H54 (cell line): ENCODE data around the gene ZNF688.
"Not testable (repeated sequence)": the region's sequence is repeated elsewhere in the genome, so short reads cannot be mapped to it uniquely, and the experiment has no call there.

ENCODE experiments used
- DNase-seq: peaks from one replicate; pipeline ENCODE4 v3.0.0; 2011; ENCODE audit warnings: low spot score, mixed read lengths; ENCODE audit not compliant: insufficient read length
- FAIRE-seq: peaks from 3 replicates; lab custom pipeline; 2011; peaks lifted over from hg19 to GRCh38; lab: Jason Lieb, UNC
- POLR2A ChIP-seq: IDR thresholded peaks from 2 replicates; pipeline ENCODE4 v1.6.1; 2011; ENCODE audit warnings: low read depth, mild to moderate bottlenecking, low read length

The ZNF688 gene

GRCh38 chr16:30527635-30528178 lies 43.8 kb downstream of the ZNF688 start:
- DNase-seq (no peak), FAIRE-seq (no peak)
- no peak for TF ChIP-seq POLR2A

- peak; percentile 97 for DNase-seq
- peak; percentile 68 for FAIRE-seq
Measured at GRCh38 chr16:30526823-30527634, 44.5 kb downstream of the ZNF688 start.

GRCh38 chr16:30526137-30526822 lies 45.2 kb downstream of the ZNF688 start, which contains the start of gene ZNF768:
Gene ZNF768 (minus strand): TSS chr16:30526566. CDS start chr16:30526413, 153 bp downstream.
- FAIRE-seq (no peak), DNase-seq (peak; percentile 63)
- peak; percentile 58 for TF ChIP-seq POLR2A

More at GRCh38 chr16:30526823-30527634, 44.5 kb downstream of the ZNF688 start:
- no peak; the same call in 1 of the 2 replicates for TF ChIP-seq POLR2A

- no peak for DNase-seq
- no peak for FAIRE-seq
- no peak for TF ChIP-seq POLR2A
Measured at GRCh38 chr16:30525844-30526136, 45.7 kb downstream of the ZNF688 start.

GRCh38 chr16:30524575-30525568 lies 46.6 kb downstream of the ZNF688 start:
- DNase-seq (no peak), FAIRE-seq (no peak)
- TF ChIP-seq POLR2A, result no peak; the same call in 1 of the 2 replicates

- TF ChIP-seq POLR2A, result no peak
- FAIRE-seq (no peak), DNase-seq (no peak)
Measured at GRCh38 chr16:30523768-30524574, 47.5 kb downstream of the ZNF688 start.

GRCh38 chr16:30522702-30523463 lies 48.6 kb downstream of the ZNF688 start:
- not testable (repeated sequence) for DNase-seq, FAIRE-seq

GRCh38 chr16:30521873-30522641 lies 49.5 kb downstream of the ZNF688 start:
- no peak; the same call in 1 of the 2 replicates for TF ChIP-seq POLR2A
- DNase-seq (no peak), FAIRE-seq (no peak)

- no peak for FAIRE-seq
- TF ChIP-seq POLR2A, result no peak
- no peak for DNase-seq
Measured at GRCh38 chr16:30521476-30521872, 50.0 kb downstream of the ZNF688 start.
